ENCODE data around the gene OTUD7B.

OTUD7B gene

DNA sequence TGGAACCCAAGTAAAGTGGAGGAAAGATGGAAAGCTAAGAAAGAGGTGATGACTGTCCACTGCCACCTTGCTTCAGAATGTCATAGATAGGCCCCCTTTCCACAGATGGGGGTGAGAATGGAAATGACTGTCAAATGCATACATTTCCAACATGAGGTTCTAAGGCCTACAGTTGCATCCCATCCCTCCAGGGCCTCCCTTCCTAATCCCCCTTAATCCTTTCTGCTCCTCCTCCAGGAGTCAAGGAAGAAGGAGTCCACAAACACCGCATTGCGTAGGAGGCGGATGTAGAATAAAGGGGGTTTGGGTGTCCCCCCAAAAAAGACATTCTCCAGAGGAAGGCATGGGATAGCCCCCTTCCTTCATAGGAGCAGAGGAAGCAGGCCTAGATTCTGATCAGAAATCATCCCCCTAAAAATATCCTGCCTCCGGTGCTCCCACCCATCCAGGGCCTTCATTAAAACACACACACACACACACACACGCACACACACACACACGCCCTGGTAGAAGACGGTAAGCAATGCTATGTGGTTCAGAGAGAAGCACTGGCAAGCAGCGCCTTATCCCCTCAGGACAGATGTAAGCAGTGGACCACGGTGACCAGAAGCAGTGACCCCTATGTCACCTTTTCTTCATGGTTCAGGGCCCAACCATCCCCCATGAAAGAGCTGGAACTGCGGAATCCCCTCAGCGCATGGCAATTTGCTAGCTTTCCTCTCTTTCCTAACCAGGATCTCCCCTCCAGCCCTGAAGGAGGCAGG lies 94.9 kb downstream of the OTUD7B start:
- no peak for DNase-seq

DNA sequence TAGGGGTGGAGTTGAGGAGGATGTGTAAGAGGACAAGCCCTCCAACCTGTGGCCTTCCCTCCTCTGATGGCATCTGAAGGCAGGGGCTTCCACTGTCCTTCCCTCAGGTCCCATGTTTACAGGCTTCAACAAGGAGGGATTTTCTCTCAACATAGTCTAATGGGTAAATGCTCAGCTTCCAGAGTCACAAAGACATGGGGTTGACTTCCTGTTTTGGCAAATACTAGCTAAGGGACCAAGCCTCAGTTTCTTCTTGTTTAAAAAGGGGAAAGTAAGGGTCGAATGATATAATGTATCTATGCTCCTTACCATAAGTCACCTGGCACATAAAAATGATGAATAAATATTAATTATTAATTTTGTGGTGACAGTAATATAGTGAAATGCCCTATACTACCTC lies 96.0 kb downstream of the OTUD7B start:
- no peak for DNase-seq

- DNase-seq = no peak
Observed at GRCh38 chr1:149906570-149907075, 103.9 kb downstream of the OTUD7B start.

GRCh38 chr1:149903836-149904491 lies 106.6 kb downstream of the OTUD7B start:
- DNase-seq = no peak

- peak; percentile 83 for DNase-seq
Observed at GRCh38 chr1:149899460-149900284, 110.9 kb downstream of the OTUD7B start, which contains the start of gene BOLA1. Gene BOLA1 (plus strand): TSS chr1:149899568. CDS start chr1:149900060, 492 bp downstream.

DNA sequence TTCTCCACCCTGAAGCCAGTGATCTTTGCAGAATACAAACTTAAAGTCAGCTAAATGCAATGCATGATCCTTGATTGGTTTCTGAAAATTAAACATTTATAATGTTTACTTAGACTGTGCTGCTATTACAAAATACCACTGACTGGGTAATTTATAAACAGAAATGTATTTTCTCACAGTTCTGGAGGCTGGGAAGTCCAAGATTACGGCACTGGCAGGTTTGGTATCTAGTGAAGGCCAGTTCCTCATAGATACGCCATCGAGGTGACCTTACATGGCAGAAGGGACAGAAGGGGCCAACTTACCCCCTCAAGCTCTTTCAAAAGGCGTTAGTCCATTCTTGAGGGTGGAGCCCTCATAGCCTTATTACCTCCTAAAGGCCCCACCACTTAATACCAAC lies 114.0 kb downstream of the OTUD7B start:
- DNase-seq = no peak

DNA sequence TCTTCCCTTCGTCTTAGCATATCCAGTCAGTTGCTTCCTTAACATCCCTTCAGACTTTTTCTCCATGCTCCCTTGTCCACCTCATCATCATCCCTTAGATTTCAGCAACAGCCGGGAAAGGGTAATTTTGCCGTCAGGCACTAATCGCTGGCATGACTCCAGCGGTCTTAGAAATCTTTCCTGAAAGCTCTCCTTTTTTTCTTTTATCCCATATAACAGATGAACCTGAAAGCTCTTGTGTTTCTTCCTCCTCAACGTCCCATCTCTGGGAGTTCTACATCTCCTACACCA lies 121.6 kb downstream of the OTUD7B start:
- DNase-seq = no peak

DNA sequence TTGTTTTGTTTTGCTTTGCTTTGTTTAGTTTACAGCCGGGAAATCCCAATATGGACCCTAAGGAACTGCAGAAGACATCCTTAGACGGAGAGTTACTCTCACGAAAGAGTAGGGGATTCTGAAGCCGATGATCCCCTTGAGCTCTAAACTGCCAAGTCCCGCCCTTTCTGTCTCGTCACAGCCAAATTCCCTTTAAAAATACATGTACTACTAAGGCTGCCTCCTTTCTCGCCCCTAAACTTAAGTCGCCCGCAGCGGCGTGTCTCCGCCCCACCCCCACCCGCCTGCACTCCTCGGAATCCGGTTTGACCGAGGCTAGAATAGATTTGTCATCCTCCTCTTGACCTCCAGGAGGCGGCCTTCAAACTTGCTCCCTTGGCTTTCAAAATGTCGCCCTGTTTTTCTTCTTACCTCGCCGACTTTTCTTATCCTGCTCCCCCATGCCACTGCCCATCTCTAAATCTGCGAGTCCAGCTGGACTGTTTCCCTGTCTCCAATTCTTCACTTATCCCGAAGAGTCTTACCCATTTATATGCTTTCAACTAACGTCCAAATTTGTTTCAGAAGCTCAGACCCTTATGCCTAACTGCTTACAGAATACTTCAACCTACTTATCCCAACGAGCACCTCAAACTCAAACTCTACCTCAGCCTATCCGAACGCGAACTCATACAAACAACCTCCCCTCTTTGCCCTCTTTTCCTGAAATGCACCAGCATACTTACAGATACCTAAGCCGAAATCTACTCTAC lies 122.1 kb downstream of the OTUD7B start:
- peak; percentile 78 for DNase-seq

All from kidney glomerular epithelial cell (primary cell).